Measurements from ENCODE around the gene DENND4B. TPM values are rescaled to one million over a fixed set of nuclear protein-coding genes. Genes with fewer than 3 reads are reported as not detected.
A peak's percentile ranks its signal among the peaks of the same experiment; 100 is the strongest.

The DENND4B gene
- total and polyA plus RNA-seq, 4 donors: 18.9 to 74.4 (median 39.1) TPM

DNA sequence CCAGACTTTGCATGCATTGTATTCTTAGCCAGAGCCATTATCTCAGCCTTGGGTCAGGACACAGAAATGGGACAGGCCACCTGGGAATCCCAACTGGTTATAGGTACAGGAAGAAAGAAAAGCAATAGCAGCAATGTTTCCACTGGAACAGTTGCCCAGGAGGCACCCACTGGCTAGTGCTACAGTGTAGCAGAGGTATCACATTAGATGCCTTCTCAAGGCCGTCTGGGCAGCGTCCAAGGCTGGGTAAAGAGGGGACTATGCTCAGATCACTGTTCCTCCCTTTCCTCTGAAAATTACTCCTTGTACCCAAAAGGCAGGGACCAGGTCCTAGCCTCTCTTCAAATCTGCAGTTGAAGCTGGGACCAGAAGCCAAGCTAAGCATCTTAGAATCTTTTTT, 23.8 kb upstream of the DENND4B start:
- 85% methylated on average over 2 of the region's 2 CpGs for WGBS (ENCODE audit: insufficient coverage)
- H3K27me3 ChIP-seq (ENCODE audit: control insufficient read depth, insufficient read depth, low read length): no peaks in the 10 kb centered on the region
- H3K36me3 ChIP-seq (ENCODE audit: control insufficient read depth, insufficient read depth, low read length): peaks cover 18% of the 10 kb centered on the region
- DNase-seq (ENCODE audit: low read depth in 4 of 6, low spot score in 6 of 6): no peak
- H3K27ac ChIP-seq (ENCODE audit: low read depth, low read length): no peak overlapping the region
- no peaks in the 10 kb centered on the region for H3K9me3 ChIP-seq (ENCODE audit: control insufficient read depth, insufficient read depth, low read length)
- no peak overlapping the region for H3K4me3 ChIP-seq (ENCODE audit: low read depth, low read length)
- peaks cover 20% of the 10 kb centered on the region for H3K4me1 ChIP-seq (ENCODE audit: control insufficient read depth, insufficient read depth, low read length)

DNA sequence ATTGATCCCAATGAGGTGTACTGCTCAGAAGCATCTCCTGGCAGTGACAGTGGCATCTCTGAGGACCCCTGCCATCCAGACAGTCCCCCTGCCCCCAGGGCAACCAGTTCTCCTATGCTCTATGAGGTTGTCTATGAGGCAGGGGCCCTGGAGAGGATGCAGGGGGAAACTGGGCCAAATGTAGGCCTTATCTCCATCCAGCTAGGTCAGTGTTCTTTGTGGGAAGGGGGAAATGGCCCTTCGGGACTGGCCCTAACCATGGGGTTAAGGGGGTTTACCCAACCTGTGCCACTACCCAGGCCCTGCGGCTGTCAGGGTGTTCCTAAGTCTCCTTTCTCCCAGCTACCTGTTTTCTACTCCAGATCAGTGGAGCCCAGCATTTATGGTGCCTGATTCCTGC, 22.5 kb upstream of the DENND4B start:
- Histone ChIP-seq H3K9me3 (ENCODE audit: control insufficient read depth, insufficient read depth, low read length) (no peaks in the 10 kb centered on the region), H3K4me1 (ENCODE audit: control insufficient read depth, insufficient read depth, low read length) (peaks cover 23% of the 10 kb centered on the region), H3K27me3 (ENCODE audit: control insufficient read depth, insufficient read depth, low read length) (no peaks in the 10 kb centered on the region), H3K36me3 (ENCODE audit: control insufficient read depth, insufficient read depth, low read length) (peaks cover 14% of the 10 kb centered on the region), H3K27ac (ENCODE audit: low read depth, low read length) (no peak overlapping the region), H3K4me3 (ENCODE audit: low read depth, low read length) (no peak overlapping the region)
- WGBS (ENCODE audit: insufficient coverage): 90% methylated on average over 2 of the region's 2 CpGs
- no peak for DNase-seq (ENCODE audit: low read depth in 4 of 6, low spot score in 6 of 6)

DNA sequence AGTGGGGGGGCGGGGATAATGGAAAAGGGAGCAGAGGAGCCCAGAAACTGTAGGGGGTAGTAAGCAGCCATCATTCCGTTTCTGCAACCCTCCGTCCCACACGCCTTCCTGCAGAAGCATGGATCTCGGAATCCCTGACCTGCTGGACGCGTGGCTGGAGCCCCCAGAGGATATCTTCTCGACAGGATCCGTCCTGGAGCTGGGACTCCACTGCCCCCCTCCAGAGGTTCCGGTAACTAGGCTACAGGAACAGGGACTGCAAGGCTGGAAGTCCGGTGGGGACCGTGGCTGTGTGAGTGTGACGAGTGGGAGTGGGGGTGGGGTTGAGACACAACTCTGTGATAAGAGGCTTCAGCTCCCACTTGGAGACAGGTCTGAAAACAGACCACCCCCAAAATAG, 21.9 kb upstream of the DENND4B start:
- peak overlapping the region; percentile 78 for H3K4me3 ChIP-seq (ENCODE audit: low read depth, low read length)
- H3K36me3 ChIP-seq (ENCODE audit: control insufficient read depth, insufficient read depth, low read length): peaks cover 9% of the 10 kb centered on the region
- 14% methylated on average over 5 of the region's 13 CpGs for WGBS (ENCODE audit: insufficient coverage)
- peak overlapping the region; percentile 90 for H3K27ac ChIP-seq (ENCODE audit: low read depth, low read length)
- peaks cover 24% of the 10 kb centered on the region for H3K4me1 ChIP-seq (ENCODE audit: control insufficient read depth, insufficient read depth, low read length)
- no peaks in the 10 kb centered on the region for H3K9me3 ChIP-seq (ENCODE audit: control insufficient read depth, insufficient read depth, low read length)
- H3K27me3 ChIP-seq (ENCODE audit: control insufficient read depth, insufficient read depth, low read length): no peaks in the 10 kb centered on the region
- peak in 2 of 6 donors; percentile 51 to 72 for DNase-seq (ENCODE audit: low read depth in 4 of 6, low spot score in 6 of 6)

DNA sequence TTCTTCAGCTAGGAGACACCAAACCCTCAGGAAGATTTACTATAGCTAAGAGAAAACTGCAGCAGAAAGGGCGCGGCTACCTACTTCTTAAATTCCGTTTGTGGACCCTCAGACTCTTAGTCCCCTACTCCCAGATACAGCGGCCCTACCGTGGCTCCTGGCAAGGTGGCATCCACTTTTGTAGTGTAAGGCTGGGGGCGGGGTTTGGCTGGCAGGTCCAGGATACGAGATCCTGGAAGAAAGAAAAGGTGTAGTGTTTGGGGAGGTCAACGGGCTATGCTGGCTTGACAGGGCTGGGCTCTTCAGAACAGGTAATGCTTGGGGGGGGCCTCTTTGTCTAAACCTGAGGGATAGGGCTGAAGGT, 21.5 kb upstream of the DENND4B start:
- no peak for DNase-seq (ENCODE audit: low read depth in 4 of 6, low spot score in 6 of 6)
- H3K27me3 ChIP-seq (ENCODE audit: control insufficient read depth, insufficient read depth, low read length): no peaks in the 10 kb centered on the region
- peak overlapping the region; percentile 90 for H3K27ac ChIP-seq (ENCODE audit: low read depth, low read length)
- peaks cover 4% of the 10 kb centered on the region for H3K36me3 ChIP-seq (ENCODE audit: control insufficient read depth, insufficient read depth, low read length)
- WGBS (ENCODE audit: insufficient coverage): 0% methylated on average over 3 of the region's 8 CpGs
- H3K9me3 ChIP-seq (ENCODE audit: control insufficient read depth, insufficient read depth, low read length): no peaks in the 10 kb centered on the region
- peaks cover 24% of the 10 kb centered on the region for H3K4me1 ChIP-seq (ENCODE audit: control insufficient read depth, insufficient read depth, low read length)
- H3K4me3 ChIP-seq (ENCODE audit: low read depth, low read length): peak overlapping the region; percentile 78

DNA sequence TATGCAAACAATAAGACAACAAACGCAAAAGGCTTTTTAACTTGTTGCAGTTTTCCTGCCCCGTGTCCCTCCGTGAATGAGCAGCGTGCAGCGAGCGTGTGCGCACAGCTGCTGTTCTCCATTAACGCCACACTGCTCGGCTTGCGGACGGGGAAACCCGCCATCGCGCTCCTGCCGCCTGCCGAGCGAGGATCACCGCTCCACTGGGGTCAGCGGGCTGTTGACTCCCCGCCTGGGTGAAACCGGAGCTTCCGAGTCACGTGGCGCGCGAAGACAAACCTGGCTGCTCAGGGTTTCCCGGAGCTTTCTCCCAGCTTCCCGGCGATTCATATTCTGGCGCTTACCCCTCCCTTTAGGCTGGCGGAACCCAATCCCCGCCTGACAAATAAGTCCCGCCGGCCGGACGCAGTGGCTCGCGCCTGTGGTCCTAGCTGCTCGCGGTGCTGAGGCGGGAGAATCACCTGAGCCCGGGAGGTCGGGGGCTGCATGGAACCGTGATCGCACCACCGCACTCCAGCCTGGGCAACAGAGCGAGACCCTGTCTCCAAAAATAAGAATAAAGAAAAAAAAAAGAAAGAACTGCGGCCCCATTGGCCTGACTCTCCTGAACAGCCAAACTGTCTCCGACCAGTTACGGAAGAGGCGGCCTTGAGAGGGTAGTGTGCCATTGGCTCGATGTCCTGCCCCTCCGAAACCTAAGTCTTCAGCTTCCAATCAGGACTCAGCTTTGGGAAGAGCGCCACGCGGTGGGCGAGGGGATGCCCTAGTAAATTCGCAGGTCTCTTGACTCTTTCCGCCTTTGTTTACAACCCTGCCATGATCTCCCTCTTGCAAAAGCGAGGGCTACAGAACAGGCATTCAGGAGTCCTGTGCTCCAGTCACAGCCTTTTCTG, 20.8 kb upstream of the DENND4B start, which contains the start of gene CREB3L4:
TSS of gene CREB3L4 (plus strand) at position 796 of the 893 bp plus-strand sequence. CDS start 624 bp downstream, outside the sequence.
- H3K4me3 ChIP-seq (ENCODE audit: low read depth, low read length): peak within 1 kb of the TSS; percentile 78
- H3K36me3 ChIP-seq (ENCODE audit: control insufficient read depth, insufficient read depth, low read length): peaks cover 2% of the 10 kb centered on the region
- H3K27me3 ChIP-seq (ENCODE audit: control insufficient read depth, insufficient read depth, low read length): no peaks in the 10 kb centered on the region
- H3K4me1 ChIP-seq (ENCODE audit: control insufficient read depth, insufficient read depth, low read length): peaks cover 30% of the 10 kb centered on the region
- under 1% methylated on average over 60 of the region's 60 CpGs for WGBS (ENCODE audit: insufficient coverage)
- no peaks in the 10 kb centered on the region for H3K9me3 ChIP-seq (ENCODE audit: control insufficient read depth, insufficient read depth, low read length)
- peak; percentile 92 to 99 (median 95) for DNase-seq (ENCODE audit: low read depth in 4 of 6, low spot score in 6 of 6)
- H3K27ac ChIP-seq (ENCODE audit: low read depth, low read length): peak within 1 kb of the TSS; percentile 90

DNA sequence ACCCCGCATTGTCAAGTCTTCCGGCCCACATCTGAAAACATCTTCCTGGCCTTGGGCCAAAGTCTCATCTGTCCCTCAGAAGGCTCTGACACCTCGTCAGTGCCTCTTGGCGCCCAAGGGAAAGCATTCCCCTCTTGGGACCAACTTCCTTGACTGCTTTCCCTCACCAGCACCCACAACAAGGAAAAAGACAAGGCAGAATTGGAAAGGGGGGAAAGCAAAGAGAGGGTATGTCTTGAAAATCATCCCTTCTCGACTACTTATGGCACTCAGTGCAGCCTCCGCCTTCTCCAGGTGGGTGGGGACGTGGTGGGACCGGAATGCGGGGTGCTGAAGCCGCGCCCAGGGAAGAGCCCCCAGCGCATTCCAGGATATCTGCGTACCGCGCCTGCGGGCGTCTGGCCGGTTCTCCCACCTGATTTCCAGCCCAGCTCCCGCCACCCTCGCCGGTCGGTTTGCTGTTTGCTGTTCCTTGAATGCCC, 17.4 kb upstream of the DENND4B start:
- no peaks in the 10 kb centered on the region for H3K27me3 ChIP-seq (ENCODE audit: control insufficient read depth, insufficient read depth, low read length)
- no peaks in the 10 kb centered on the region for H3K9me3 ChIP-seq (ENCODE audit: control insufficient read depth, insufficient read depth, low read length)
- H3K27ac ChIP-seq (ENCODE audit: low read depth, low read length): peak overlapping the region; percentile 87
- H3K4me3 ChIP-seq (ENCODE audit: low read depth, low read length): peak overlapping the region; percentile 79
- DNase-seq (ENCODE audit: low read depth in 4 of 6, low spot score in 6 of 6): no peak
- H3K36me3 ChIP-seq (ENCODE audit: control insufficient read depth, insufficient read depth, low read length): peaks cover 18% of the 10 kb centered on the region
- H3K4me1 ChIP-seq (ENCODE audit: control insufficient read depth, insufficient read depth, low read length): peaks cover 36% of the 10 kb centered on the region
- WGBS (ENCODE audit: insufficient coverage): under 1% methylated on average over 18 of the region's 22 CpGs

DNA sequence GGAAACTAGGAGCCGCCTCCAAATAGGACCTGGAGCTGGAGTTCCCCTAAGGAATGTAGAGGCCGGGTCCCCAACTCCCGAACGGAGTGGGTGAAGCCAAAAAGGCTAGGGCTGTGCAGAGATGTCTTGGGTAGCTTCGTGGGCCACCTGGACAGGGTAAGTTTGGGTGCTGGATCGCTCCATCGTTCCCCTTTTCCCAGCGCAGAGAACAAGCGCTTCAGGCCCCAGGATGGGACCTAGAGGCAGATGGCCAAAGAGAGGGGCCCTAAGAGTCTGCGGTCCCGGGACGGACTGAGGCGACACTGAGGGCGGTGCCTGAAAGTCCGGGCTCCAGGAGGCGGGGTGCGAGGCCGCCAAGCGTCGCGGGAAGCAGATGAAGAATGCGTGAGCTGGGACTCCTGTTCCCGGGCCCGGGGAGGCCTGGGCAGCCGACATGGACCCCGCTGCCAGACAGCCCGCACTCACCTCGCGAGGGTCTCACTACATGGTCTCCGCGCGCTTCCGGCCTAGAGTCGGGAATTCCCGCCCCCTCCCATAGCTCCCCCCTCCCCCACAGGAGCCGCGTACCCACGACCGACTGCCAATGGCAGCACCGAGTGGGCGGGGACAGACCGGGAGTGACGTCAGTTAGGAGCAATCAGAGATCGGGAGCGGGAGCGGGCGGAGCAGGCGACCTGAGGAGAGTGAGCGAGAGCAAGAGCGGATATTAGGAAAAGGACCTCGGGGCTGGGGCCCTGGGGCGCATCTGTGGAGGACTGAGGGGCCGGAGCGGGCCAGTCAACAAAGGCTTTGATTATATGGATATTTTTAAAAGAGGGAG, 16.7 kb upstream of the DENND4B start, which contains the start of gene SLC39A1:
TSS of gene SLC39A1 (minus strand) at position 508 of the 820 bp plus-strand sequence. CDS start 822 bp downstream, outside the sequence.
- Histone ChIP-seq H3K9me3 (ENCODE audit: control insufficient read depth, insufficient read depth, low read length) (no peaks in the 10 kb centered on the region), H3K4me3 (ENCODE audit: low read depth, low read length) (peak within 1 kb of the TSS; percentile 79), H3K36me3 (ENCODE audit: control insufficient read depth, insufficient read depth, low read length) (peaks cover 18% of the 10 kb centered on the region), H3K27ac (ENCODE audit: low read depth, low read length) (peak within 1 kb of the TSS; percentile 87), H3K4me1 (ENCODE audit: control insufficient read depth, insufficient read depth, low read length) (peaks cover 33% of the 10 kb centered on the region), H3K27me3 (ENCODE audit: control insufficient read depth, insufficient read depth, low read length) (no peaks in the 10 kb centered on the region)
- 0% methylated on average over 44 of the region's 54 CpGs for WGBS (ENCODE audit: insufficient coverage)
- peak; percentile 90 to 99 (median 97) for DNase-seq (ENCODE audit: low read depth in 4 of 6, low spot score in 6 of 6)

DNA sequence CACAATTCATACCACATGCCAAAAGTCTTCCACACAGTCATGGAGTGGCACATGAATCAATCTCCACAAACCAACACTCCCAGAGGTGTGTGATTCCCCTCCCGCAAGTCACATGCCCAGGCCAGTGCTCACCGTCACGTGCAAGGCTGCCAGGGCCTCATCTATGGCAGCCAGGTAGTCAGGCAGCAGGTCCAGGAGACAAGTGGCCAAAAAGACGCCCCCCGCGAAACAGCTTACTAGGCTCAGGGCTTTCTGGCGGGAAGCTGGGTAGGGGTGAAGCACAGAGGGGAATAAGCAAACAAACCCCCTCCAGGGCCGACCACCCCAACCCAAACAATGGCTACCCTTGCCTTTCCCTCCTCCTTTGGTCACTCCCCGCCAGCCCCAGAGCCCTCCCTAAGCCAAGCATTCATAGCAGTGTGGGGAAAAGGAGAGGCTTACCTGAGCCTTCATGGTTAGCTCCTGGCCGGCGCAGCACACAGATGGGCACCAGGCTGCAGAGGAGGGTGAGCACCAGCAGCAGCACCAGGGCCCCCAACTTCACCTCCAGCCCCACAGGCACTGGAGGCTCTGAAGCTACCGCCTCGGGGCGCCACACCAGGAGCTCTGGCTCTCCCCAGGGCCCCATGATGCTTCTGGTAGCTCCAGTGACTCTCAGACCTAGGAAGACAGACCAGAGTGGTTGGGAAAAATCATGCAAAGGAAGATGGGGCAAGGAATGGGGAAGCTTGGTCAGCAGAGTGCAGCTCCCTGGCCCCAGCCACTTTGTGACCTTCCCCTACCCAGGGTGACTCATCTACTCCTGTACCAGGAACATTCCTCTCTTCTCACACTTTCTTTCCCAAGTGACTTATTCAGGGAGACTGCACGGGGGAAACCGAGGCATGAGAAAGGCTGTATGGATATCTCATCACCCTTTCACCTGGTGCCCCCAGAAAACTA, 15.8 kb upstream of the DENND4B start:
- Histone ChIP-seq H3K4me3 (ENCODE audit: low read depth, low read length) (peak overlapping the region; percentile 79), H3K27me3 (ENCODE audit: control insufficient read depth, insufficient read depth, low read length) (no peaks in the 10 kb centered on the region), H3K36me3 (ENCODE audit: control insufficient read depth, insufficient read depth, low read length) (peaks cover 18% of the 10 kb centered on the region), H3K9me3 (ENCODE audit: control insufficient read depth, insufficient read depth, low read length) (no peaks in the 10 kb centered on the region), H3K4me1 (ENCODE audit: control insufficient read depth, insufficient read depth, low read length) (peaks cover 34% of the 10 kb centered on the region), H3K27ac (ENCODE audit: low read depth, low read length) (peak overlapping the region; percentile 87)
- no peak for DNase-seq (ENCODE audit: low read depth in 4 of 6, low spot score in 6 of 6)
- WGBS (ENCODE audit: insufficient coverage): 30% methylated on average over 8 of the region's 16 CpGs
